Thyroid gland (tissue), 4 donors: Measurements from ENCODE around the gene MTA1.

Experiments
- CTCF ChIP-seq, 6 experiments: fragments of 200-600 bp in 3 of 6; fragments of 450-650 bp in 3 of 6; sonication (generic) in 3 of 6; IDR thresholded peaks; one replicate each; pipeline ENCODE4 v1.5.1; 2016 to 2019; ENCODE audit warnings: antibody characterized with exemption in 6 of 6, mild to moderate bottlenecking in 2 of 6, inconsistent platforms in 1 of 6, moderate library complexity in 1 of 6
- POLR2A ChIP-seq, 2 donors: fragments of 450-650 bp; IDR thresholded peaks; one replicate each; pipeline ENCODE4 v1.6.1; 2017; ENCODE audit warnings: antibody characterized with exemption in 2 of 2, mild to moderate bottlenecking in 2 of 2, moderate library complexity in 1 of 2

- TF ChIP-seq CTCF (IDR thresholded peaks at IDR 0.05) (no peak), POLR2A (IDR thresholded peaks at IDR 0.05) (no peak)
Measured at GRCh38 chr14:105417690-105418121, 1.9 kb upstream of the MTA1 start.
